HG02678 (cell line): Measurements from ENCODE around the gene LIN52.
A peak's percentile ranks its signal among the peaks of the same experiment; 100 is the strongest.
"Not testable (repeated sequence)": the region's sequence is repeated elsewhere in the genome, so short reads cannot be mapped to it uniquely, and the experiment has no call there.

Source experiments
- ATAC-seq: cut with Tn5 transposase; IDR thresholded peaks from one replicate; pipeline ENCODE4 v1.9.1; 2021; ENCODE audit warnings: mild to moderate bottlenecking, moderate library complexity; ENCODE audit not compliant: unreplicated experiment

Gene LIN52

GRCh38 chr14:74105381-74105780 lies 20.6 kb downstream of the LIN52 start:
- ATAC-seq, result no peak

GRCh38 chr14:74109369-74109768 lies 24.6 kb downstream of the LIN52 start:
- no peak for ATAC-seq

- not testable (repeated sequence) for ATAC-seq
These were observed 26.9 kb downstream of the LIN52 start for GRCh38 chr14:74111395-74112216.

- ATAC-seq, result not testable (repeated sequence)
These were observed 40.7 kb downstream of the LIN52 start for GRCh38 chr14:74125487-74125886.

- ATAC-seq, result no peak
These were observed 41.7 kb downstream of the LIN52 start for GRCh38 chr14:74126315-74127013.

- ATAC-seq, result no peak
These were observed 42.9 kb downstream of the LIN52 start for GRCh38 chr14:74127634-74128033.

GRCh38 chr14:74133833-74134481 lies 49.2 kb downstream of the LIN52 start:
- ATAC-seq, result no peak

GRCh38 chr14:74134484-74134883 lies 49.7 kb downstream of the LIN52 start:
- no peak for ATAC-seq

GRCh38 chr14:74135426-74135825 lies 50.7 kb downstream of the LIN52 start:
- ATAC-seq, result no peak

GRCh38 chr14:74140374-74140850 lies 55.7 kb downstream of the LIN52 start:
- peak; percentile 57 for ATAC-seq

- ATAC-seq, result no peak
These were observed 56.9 kb downstream of the LIN52 start for GRCh38 chr14:74141703-74142102.

GRCh38 chr14:74142523-74142922 lies 57.8 kb downstream of the LIN52 start:
- ATAC-seq, result no peak

- no peak for ATAC-seq
These were observed 60.0 kb downstream of the LIN52 start for GRCh38 chr14:74144789-74145188.

GRCh38 chr14:74147571-74147970 lies 62.8 kb downstream of the LIN52 start:
- no peak for ATAC-seq

- ATAC-seq, result no peak
These were observed 63.9 kb downstream of the LIN52 start for GRCh38 chr14:74148705-74149104.

GRCh38 chr14:74155287-74155686 lies 70.5 kb downstream of the LIN52 start:
- ATAC-seq, result no peak

GRCh38 chr14:74155749-74156148 lies 71.0 kb downstream of the LIN52 start:
- ATAC-seq, result no peak

GRCh38 chr14:74160763-74161162 lies 76.0 kb downstream of the LIN52 start:
- no peak for ATAC-seq

- ATAC-seq, result no peak
These were observed 76.9 kb downstream of the LIN52 start for GRCh38 chr14:74161526-74162158.

GRCh38 chr14:74169906-74170305 lies 85.2 kb downstream of the LIN52 start:
- ATAC-seq, result no peak

- no peak for ATAC-seq
These were observed 91.6 kb downstream of the LIN52 start for GRCh38 chr14:74176400-74176793.
